Kidney capillary endothelial cell (primary cell): Measurements from ENCODE around the gene TNIP1.

Experiments used
- DNase-seq: peaks from one replicate; pipeline ENCODE4 v3.0.0-alpha.2; 2018; ENCODE audit warnings: low spot score

Gene TNIP1

GRCh38 chr5:151083081-151083676, 2.3 kb upstream of the TNIP1 start:
- DNase-seq, result no peak

DNA sequence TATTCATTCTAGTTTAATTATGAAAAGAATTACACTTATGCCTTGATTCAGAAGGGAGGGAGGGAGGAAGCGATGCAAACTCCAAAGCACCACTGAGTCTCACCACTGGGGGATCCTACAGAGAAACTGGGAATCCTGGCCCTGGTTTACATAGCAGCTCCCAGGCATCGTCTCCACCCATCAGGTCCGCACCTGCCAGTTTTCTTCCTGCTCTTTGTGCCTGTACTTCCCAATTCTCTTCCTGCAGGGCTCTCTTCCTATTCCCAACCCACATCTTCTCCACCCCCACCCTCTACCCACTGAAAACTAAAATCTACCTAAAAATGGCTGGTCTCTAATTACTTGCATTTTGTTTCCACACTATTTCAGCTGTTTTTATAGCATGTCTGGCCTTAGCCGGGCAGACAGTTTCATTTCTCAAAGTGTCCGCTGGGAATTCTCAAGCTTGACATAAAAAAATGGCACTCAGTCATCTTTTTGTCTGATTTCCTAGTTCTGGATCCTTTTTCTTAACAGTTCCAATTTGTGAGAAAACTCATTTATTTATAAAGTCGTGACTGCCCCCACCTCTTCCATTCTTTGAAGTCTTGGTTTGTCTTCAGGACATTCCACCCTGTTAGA, 1.6 kb upstream of the TNIP1 start:
- DNase-seq, result no peak

DNA sequence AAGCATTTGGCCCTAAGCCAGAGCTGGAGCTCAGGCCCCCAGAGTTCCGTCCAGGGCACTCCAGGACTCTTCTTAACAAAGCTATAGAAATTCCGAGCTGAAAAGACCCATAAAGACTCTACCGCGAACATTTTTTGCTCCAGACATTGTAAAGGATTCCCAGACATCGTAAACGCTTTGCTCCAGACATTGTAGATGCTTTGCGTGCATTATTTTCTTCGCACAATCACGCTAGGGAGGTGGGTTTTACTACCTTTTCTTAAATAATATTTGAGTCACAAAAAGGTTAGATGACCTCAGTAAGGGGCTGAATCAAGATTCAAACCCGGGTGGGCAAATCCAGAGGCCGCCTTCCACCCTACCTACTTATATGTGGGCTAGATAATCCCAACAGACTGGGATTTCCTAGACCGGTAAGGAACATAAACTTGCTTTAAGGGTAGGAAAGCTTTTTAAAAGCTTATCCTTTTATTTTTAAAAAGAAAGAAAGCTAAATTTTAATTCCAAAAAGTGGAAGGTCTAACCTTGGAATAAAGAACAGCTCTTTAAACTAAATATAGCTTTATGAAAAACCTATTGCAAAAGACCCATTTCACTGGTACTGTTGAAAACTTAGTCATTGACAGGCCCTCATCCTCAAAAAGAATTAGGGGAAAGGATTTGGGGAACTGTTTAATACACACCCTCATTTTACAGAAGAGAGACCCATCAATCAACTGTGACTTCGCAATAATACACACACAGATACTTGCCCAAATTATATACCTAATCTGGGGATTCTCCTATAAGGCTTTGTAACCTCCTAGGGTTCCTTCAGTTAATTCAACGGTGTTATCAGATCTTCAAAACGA, 822 bp upstream of the TNIP1 start:
- DNase-seq, result peak; percentile 60

DNA sequence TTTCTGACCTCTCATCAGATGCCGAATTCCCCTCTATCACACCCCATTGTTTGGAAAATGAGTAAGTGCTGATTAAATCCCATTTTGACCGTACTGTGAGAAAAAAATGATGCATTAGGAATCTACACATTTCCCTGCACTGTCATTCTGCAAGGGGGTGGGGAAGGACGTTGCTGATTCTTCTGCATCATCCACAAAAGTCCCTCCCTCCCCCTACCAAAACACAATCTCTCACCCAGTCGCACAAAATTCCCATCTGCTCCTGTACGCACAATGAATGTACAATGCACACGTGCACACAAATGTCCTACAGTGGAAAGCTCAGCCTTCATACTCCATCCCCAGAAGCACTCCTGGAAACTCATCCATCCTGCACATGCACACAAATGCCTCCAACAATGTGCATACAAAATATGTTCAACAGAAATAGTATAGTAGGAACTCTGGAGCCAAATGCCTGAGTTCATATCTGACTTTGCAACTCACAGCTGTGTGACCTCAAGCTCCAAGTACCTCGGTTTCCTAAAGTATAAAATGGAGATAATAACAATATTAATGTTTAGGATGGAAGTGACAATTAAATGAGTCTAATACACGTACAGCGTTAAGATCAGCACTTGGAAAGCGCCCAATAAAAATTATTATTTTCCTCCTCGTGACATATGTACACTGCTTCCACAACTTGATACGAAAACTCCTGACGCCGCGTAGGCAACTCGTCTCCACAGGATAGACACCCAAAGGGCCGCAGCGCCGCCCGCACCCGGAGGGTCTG, 809 bp downstream of the TNIP1 start:
- DNase-seq, result peak; percentile 69

GRCh38 chr5:151078490-151079262, 2.2 kb downstream of the TNIP1 start:
- DNase-seq, result no peak

- no peak for DNase-seq
These were observed 2.9 kb downstream of the TNIP1 start for GRCh38 chr5:151077967-151078366.

DNA sequence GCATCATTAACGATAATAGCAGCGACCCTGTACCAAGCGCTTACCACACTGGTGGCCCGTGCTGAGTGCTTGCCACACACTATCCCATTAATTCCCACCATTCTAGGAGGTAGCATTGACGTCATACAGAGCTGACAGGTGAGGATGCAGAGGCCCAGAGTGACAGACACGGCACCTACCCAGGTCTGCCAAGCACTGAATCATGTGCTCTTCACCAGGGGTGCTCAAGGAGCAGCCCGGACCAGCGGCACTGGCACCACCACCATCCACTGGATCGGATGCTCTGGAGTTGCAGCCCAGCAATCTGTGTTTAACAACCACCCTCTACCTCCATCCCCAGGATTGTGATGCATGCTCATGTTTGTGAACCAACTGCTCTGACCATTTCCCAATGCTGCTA, 3.4 kb downstream of the TNIP1 start:
- DNase-seq, result no peak

- DNase-seq, result no peak
These were observed 4.2 kb downstream of the TNIP1 start for GRCh38 chr5:151076616-151077015.

DNA sequence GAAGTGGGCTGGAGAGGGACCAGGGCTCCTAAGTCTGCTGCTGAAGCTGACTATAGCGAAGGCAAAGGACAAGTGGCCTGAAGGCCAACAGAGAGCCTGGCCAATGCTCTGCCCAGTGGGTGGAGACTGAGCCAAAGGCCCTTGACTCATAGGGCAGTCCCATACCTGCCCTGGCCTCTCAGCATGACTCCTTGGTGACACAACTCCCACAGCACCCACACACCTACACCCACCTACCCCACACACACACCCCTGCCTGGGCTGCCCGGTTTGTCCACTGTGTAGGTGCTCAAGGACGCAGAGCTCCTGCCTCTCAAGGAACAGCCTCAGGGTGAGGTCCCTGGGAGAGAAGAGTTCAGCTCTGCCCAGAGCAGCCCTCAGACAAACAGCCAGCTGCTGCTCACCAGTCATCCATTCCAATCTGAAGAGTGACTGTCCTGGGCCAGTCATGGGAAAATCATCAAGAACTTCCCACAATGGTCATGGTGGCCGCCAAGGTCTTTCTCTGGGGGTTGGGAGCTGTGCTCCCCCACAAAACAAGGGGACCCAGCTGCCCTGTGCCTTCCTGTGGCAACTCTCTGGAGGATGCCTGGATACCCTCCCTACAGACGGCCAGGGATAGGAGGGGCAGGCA, 5.0 kb downstream of the TNIP1 start:
- DNase-seq, result no peak

- DNase-seq, result no peak
These were observed 6.3 kb downstream of the TNIP1 start for GRCh38 chr5:151074557-151074956.

DNA sequence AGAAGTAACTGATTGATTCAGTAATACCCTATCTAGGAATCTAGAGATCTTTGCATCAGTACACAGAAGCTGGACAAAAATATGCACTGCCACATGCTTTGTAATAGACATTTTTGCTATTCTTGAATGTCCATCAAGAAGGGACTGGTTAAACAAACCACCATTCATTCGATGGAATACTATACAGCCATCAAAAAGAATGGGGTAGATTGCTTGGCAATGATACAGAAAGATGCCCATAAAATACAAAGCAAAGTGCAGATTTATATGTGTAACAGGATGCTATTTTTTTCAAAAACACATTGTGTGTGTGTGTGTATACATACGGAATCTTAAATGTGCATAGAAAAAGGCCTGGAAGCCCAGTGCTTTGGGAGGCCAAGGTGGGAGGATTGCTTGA, 7.6 kb downstream of the TNIP1 start:
- DNase-seq, result no peak

DNA sequence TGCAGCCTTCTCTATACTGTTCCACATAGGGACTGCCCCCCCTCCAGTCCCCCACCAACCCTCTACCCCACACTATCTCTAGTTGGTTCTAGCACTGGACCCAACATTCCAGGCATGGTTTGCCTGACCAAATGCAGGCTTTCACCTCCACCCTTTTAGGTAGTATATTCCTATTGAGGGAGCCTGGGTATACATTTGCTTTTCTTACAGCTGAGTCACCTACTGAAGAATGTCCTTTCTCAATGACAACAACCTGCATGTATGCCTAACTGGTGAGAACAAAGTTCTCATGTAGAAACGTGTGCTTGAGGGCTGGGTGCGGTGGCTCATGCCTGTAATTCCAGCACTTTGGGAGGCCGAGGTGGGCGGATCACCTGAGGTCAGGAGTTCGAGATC, 8.2 kb downstream of the TNIP1 start:
- DNase-seq, result peak; percentile 46

DNA sequence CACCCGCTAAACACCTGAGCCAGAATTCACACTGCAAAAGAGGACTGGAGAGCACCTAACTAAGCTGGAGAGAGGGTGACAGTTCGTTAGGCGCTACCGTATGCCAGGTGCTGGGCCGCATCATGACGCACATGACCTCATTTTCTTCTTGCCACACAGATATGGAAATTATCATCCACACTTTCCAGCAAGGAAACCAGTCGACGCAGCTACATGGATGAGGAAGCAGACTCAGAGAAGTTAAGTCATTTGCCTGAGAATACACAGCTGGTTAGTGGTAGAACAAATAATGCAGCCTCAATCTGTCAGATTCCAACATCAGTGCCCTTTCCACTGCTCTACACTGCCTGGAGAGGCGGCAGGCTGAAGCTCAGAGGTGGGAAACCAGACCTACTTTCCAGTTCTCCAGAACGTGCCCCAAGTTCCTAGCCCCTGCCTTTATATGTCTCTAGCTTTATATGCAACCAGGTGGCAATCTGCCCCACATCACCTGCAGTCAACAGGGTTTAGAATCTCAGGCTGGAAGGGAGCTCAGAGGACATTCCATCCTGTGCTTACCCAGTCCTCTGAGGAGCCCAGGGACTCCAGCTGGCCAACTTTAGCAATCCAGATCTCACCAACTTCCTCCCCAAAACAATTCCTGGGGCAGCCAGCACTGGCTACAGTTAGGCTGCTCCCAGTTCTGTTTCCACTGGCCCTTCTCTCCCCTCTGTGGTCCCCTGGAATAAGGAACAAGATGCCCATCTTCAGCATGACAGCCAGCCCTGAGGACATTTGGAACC, 8.8 kb downstream of the TNIP1 start:
- DNase-seq, result no peak

GRCh38 chr5:151071021-151071420, 9.8 kb downstream of the TNIP1 start:
- no peak for DNase-seq

DNA sequence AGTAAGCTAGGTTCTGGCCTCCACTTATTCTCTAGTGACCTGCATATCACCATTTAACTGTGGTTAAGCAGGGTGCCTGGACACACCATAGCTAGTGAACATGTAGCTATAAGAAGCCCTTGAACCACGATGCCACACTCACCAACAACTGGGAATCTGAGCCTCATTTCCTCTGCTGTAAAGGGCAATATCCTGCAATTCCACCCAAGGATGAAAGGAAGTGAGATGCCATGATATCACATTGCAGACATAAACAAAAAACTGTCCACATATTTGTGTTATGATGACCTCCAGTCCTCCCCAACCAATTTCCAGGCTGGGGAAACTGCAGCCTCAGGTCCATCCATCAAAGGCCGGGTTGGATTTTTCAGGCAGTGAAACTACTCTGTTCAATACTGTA, 10.4 kb downstream of the TNIP1 start:
- peak; percentile 50 for DNase-seq

GRCh38 chr5:151068433-151069197, 12.2 kb downstream of the TNIP1 start:
- DNase-seq, result no peak

DNA sequence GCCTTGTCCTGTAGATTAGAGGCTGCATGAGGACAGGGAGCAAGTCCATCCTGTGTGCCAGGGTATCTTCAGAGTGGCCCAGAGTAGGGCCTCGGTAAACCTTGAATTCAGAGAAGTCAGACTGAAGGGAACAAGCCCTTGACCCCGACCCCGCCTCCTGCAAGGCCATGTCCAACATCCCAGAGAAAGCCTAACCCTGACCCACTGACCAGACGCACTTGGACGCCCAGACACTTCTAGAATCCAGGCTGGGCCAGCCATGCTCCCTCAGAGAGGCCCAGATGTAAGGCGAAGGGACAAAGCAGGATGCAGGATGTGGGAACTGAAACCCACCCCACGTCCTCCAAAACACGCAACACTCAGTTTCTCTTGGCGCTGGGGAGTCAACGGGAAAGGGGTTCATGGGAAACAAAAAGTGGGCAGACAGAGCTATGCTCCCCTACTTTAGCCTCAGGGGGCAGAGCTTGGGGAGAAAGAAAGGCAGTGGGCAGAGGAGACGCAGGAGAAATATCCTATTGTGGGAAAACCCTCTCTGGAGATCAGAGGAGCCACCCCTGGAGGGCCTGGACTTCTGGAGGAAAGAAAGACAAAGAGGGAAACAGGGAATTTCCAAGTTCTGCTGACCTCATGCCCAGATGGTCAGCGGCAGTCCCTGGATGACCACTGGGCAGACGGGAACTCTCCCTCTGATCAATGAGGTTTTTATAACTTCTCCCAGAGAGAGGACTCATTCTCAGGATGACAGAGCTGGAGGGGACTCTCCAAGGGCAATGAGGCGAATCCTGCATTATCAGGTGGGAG, 13.0 kb downstream of the TNIP1 start:
- no peak for DNase-seq

- DNase-seq, result no peak
These were observed 13.9 kb downstream of the TNIP1 start for GRCh38 chr5:151066920-151067319.

DNA sequence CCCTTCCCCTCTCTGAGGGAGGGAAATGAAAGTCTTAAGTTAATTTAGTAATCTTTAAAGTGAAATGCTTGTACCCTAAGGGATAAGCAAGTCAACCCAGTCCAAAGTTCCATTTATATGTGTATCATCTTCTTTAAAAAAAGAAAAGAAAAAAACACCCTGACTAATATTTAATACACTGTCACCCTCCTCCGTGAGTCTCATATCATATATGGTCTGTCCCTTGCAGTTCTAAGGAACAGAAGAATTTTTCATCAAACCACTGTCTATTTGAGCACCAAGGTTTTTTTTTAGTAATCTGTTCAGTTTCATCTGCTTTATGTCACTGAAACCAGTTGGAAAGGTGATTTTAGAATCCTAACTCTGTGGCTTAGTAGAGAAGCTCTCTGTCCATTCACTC, 15.2 kb downstream of the TNIP1 start:
- no peak for DNase-seq
